ENCODE data around the gene PPP2R2D.
"Not testable (repeated sequence)": the region's sequence is repeated elsewhere in the genome, so short reads cannot be mapped to it uniquely, and the experiment has no call there.

PPP2R2D gene

DNA sequence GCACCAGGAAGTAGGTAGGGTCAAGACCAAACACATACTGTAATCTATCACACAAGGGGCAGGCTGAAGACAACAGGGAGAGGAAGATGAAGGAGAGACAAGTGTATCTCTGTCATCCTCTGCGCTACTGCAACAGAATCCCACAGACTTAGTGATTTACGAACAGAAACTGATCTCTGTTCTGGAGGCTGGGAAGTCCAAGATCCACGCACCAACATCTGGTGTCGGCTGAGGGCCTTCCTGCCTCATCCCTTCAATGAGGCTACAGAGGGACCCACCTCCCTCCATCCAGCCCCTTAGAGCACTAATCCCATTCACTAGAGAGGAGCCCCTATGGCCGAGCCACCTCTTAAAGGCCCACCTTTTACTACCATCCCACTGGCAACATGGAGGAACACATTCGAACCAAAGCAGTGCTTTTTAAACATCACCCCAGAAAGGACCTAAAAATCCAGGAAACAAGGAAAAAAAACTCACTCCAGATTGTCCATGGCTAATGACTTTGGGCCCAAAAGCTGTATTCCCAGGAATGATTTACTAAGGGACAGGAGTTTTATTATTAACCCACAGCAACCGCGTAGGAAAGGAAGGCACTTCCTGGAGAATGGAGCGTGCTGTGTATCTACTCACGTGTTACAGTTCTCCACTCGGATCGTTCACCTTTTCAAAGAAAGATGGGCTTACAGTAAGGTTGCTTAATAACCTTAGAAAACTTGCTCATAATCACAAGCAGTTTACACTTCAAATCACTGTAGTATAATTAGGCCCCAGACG lies 76.7 kb downstream of the PPP2R2D start:
- DNase-seq (ENCODE audit: low spot score), result no peak

DNA sequence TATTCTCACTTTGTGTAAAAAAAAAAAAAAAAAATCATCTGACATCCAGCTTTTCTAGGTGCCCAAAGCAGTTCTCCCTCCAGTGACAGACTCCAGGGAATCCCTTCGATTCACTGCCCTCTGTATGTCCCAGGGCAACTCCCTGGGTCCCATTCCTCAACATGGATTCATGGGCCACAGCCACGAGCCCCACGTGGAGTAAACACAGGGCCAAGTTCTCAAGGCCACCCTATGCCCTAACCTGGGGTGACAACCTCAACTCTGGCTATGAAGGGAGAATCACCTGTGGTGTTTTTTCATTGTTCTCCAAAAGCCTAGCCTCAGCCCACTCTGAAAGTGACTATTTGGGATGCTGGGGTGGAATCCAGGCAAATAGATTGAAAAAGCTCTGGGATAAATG lies 77.6 kb downstream of the PPP2R2D start:
- DNase-seq (ENCODE audit: low spot score), result no peak

DNA sequence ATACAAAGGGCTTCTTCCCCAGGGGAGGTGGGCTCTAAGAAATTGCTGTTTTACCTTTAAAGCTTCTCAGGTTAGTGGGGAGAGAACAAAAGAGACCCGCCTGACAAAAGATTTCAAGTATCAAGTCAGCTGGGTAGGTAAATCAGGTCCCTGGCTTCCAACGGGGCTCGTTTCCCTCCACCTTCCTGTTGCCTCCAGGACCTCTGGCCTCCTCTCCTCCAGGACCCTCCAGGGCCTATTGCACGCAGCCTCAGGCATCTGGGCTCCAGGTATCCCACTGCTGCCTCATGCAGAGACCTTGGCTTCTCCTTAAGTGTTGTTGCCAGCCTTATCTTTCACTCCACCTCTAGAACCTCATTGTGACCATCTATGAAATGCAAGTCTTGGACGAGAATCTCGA lies 78.0 kb downstream of the PPP2R2D start:
- no peak for DNase-seq (ENCODE audit: low spot score)

GRCh38 chr10:131979336-131979735 lies 78.5 kb downstream of the PPP2R2D start:
- DNase-seq (ENCODE audit: low spot score), result no peak

- DNase-seq (ENCODE audit: low spot score), result no peak
These were observed 79.0 kb downstream of the PPP2R2D start for GRCh38 chr10:131979821-131980270.

DNA sequence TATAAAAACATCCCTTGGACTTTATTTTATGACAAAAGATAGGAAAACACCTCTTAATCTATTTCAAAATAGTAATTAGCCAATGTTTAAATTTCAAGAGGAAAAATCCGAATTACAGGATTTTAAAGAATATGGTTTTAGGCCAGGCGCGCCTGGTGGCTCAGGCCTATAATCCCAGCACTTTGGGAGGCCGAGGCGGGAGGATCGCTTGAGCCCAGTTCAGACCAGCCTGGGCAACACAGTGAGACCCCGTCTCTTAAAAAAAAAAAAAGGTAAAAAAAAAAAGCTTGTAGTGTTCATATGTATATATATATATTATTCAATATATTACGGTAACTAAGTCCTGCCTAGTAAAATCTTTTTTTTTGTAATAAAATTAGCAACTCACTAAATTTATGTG lies 79.5 kb downstream of the PPP2R2D start:
- DNase-seq (ENCODE audit: low spot score), result no peak

GRCh38 chr10:131980761-131981428 lies 80.1 kb downstream of the PPP2R2D start:
- DNase-seq (ENCODE audit: low spot score), result no peak

DNA sequence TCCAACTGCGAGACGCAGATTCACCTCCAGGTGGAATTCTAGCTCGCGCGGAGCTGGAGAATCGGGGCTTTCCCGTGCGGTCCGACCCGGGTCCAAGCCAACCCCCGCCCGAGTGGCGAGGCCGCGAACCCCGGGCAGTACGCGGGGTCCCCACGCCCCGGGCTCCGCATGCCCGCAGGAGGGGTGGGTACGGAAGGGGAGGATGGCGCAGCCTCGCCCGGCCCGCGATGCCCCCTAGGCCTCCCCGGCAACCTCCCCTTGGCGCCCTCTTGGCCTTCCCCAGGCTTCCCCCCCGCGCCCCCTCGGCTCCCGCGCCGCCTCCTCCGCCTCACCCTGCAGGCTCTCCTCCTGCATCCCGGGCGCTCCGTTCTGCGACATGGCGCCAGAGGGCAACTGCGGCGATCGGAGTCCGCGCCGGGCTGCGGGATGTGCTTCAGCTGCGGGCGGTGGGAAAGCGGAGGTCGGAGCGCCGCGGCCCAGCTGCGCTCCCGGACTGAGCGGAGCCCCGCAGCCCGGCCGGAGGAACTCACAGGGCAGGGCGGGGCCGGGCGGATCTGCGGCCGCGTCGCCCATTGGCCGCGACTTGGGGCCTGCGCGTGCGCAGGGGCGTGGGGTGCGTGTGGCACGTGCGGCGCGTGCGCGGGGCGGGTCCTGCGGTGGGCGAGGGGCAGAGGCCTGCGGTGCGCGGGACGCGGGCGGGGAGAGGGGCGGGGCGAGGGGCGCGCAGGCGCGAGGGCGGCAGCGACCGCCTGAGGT lies 80.8 kb downstream of the PPP2R2D start, which contains the start of gene BNIP3:
TSS of gene BNIP3 (minus strand) at position 495 of the 756 bp plus-strand sequence. CDS start at position 378, 117 bp downstream.
- peak; percentile 99 for DNase-seq (ENCODE audit: low spot score)

GRCh38 chr10:131982185-131982756 lies 81.5 kb downstream of the PPP2R2D start:
- peak; percentile 50 for DNase-seq (ENCODE audit: low spot score)

DNA sequence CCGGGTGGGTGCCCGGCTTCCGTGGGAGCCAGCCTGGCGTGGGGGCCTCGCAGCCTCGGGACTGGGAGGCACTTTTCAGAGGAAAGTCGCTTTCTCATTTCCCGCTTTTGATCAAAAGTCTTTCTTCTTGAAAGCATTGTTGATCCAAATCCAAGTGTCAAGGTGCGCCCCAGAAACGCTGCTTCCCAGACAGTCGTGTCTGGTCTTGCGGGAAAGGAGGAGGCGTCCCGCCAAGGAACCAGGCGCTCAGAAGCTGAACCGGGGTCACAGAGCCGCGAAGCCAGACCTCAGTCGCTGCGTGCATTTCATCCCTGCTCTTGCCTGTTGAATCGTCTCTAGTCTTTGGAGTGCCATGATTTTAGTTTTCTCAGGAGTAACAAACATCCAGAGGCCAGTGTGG lies 82.0 kb downstream of the PPP2R2D start:
- DNase-seq (ENCODE audit: low spot score), result no peak

DNA sequence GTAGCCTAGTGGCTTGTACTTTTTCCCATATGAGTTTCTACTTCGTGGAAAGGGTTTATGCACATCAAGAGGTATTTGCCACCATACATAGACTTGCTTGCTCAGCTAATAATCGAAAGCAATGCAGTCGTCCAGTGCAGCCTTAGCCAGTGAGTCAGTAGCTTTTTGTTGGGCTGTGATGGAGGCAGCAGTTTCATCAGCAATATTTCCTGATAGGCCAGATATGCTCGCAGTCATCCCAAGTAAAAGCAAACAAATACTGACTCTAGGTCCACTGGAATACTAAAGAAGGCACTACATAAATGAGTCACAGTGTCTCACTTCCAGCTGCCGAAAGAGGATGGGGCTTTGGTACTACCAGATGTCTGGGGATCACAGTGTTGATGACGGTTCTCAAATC lies 83.0 kb downstream of the PPP2R2D start:
- DNase-seq (ENCODE audit: low spot score), result no peak

DNA sequence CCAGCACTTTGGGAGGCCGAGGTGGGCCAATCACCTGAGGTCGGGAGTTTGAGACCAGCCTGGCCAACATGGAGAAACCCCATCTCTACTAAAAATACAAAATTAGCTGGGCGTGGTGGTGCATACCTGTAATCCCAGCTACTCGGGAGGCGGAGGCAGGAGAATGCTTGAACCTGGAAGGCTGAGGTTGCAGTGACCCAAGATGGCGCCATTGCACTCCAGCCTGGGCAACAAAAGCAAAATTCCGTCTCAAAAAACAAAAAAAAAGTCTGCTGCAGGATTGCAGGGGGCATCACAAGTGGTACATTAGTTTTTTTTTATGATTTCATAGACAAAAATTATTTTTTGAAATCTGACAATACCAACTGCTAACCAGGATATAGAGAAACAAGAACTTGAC lies 86.0 kb downstream of the PPP2R2D start:
- not testable (repeated sequence) for DNase-seq (ENCODE audit: low spot score)

- DNase-seq (ENCODE audit: low spot score), result not testable (repeated sequence)
These were observed 86.5 kb downstream of the PPP2R2D start for GRCh38 chr10:131987301-131987700.

GRCh38 chr10:131987786-131988185 lies 87.0 kb downstream of the PPP2R2D start:
- DNase-seq (ENCODE audit: low spot score), result not testable (repeated sequence)

DNA sequence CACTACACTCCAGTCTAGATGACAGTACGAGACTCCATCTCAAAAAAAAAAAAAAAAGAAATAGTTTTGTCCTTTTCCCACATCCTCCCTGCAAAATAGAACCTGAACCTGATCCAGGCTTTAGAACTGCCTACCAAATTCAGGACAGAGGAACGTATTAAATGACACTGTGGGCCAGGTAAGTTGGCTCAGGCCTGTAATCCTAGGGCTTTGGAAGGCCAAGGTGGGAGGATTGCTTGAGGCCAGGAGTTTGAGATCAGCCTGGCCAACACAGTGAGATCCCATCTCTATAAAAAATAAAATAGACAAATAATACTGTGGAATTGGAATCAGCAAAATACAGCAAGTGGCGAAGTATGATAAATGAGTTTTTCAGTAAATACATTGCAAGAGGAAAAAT lies 90.9 kb downstream of the PPP2R2D start:
- no peak for DNase-seq (ENCODE audit: low spot score)

DNA sequence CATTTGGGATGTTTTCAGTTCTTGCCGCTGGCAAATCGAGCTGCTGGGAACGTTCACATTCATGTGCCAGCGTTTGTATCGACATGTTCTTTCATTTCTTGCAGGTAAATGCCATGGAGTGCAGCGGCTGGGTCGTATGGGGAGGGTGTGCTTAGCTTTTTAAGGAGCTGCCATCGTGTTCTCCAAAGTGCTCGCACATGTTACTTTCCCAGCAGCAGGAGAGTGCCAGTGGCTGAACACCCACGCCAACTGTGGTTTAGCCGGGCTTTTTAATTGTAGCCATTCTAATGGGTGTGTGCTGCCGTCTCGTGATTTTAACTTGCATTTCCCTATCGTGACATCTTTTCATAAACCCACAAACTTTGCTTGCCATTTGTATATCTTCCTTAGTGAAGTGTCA lies 92.5 kb downstream of the PPP2R2D start:
- no peak for DNase-seq (ENCODE audit: low spot score)

DNA sequence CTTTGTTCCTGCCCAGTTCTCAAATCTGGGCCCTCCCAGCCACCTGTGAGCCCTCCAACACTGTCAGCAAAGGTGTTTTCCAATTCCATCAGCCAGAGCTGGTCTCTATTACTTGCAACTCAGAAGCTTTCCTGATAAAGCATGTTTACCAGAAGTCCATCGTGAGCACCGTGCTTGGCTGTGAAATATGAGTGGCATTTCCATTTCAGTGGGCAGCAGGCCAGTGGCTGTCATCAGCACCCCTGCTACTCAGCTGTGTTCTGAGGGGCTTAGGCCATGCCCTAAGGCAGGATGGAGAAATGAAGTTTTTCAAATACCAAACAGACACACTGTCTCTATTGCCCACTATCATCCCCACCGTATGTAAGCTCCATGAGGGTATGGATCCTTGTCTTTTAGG lies 93.6 kb downstream of the PPP2R2D start:
- no peak for DNase-seq (ENCODE audit: low spot score)

DNA sequence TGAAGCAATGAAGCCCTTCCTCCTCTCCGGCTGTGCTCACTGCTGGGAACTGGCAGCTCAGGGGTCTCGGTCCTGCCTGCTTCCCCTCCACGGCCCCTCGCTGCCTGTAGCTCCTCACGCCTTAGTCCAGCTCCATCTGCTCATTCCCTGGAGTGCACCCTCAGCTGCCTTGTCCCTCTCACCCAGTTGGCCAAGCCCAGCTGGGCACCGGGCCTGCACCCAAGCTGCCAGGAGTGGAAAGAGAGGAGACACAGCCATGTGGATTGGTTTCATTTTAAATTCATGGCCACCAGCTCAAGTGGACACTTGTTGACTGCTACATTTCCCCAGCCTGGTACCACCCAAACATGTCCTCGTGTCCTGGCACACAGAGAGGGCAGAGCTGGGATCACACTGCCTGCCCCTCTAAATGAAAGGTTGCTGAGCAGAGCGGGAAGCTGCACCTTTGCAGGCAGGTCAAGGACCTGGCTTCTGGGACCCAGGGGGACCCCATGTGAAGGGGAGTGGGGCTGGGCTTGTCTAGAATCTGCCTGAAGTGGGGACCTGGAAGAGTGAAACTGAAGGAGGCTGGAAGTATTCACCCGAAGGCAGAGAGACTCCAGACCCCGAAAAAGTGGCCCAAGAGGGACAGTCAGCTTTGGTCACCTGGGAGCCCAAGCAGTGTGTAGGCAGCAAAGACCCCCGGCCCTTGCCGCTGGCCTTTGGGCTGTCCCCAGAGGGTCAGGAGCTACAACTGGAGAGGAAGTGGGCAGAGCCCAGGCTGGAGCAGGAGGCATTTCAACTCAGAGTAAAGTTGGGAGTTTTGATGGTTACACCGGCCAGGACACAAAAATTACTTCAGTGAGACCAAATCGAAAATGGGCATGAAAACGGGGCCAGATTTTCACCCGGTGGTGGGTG lies 95.9 kb downstream of the PPP2R2D start:
- no peak for DNase-seq (ENCODE audit: low spot score)

GRCh38 chr10:131997366-131998049 lies 96.7 kb downstream of the PPP2R2D start:
- no peak for DNase-seq (ENCODE audit: low spot score)

GRCh38 chr10:131998050-131998844 lies 97.4 kb downstream of the PPP2R2D start:
- no peak for DNase-seq (ENCODE audit: low spot score)

Measured in D341Med (cell line).